OCI-LY7 (cell line): Measurements from ENCODE around the gene TSPOAP1. TPM values are rescaled to one million over a fixed set of nuclear protein-coding genes. Genes with fewer than 3 reads are reported as not detected.

Experiments
- BruUV-seq: library from RNA; stranded (reverse); fragments of 400-500 nt; replicated peaks from 2 replicates; lab custom pipeline; 2021; lab: Mats Ljungman, UMichigan
- CTCF ChIA-PET: fragments of 300-600 bp; sonication (Branson Sonifier 250); formaldehyde crosslinking; loops from one replicate; lab custom pipeline; 2022; ENCODE audit warnings: antibody characterized with exemption; ENCODE audit not compliant: unreplicated experiment; lab: Charles Lee
- POLR2A ChIA-PET: fragments of 300-600 bp; sonication (Branson Sonifier 250); formaldehyde crosslinking; loops from one replicate; lab custom pipeline; 2022; ENCODE audit warnings: antibody characterized with exemption; lab: Charles Lee
- DNase-seq: peaks from one replicate; pipeline ENCODE4 v3.0.0-alpha.2; 2015; ENCODE audit warnings: low spot score
- H2AFZ ChIP-seq: fragments of 200-600 bp; sonication (generic), shearing (Covaris generic); 2 replicates; pipeline ENCODE4 v1.6.1; 2014; ENCODE audit warnings: mild to moderate bottlenecking, antibody characterized with exemption, low read length, moderate library complexity
- H3K27ac ChIP-seq: fragments of 200-600 bp; sonication (generic); 2 replicates; pipeline ENCODE4 v1.5.1; 2014; ENCODE audit warnings: mixed run types, low read depth, mild to moderate bottlenecking, moderate library complexity, low read length, inconsistent platforms; ENCODE audit not compliant: poor library complexity, severe bottlenecking
- H3K36me3 ChIP-seq: fragments of 200-600 bp; sonication (generic); 2 replicates; pipeline ENCODE4 v1.6.1; 2014; ENCODE audit warnings: mild to moderate bottlenecking, antibody characterized with exemption, low read length, moderate library complexity, mixed read lengths; ENCODE audit not compliant: insufficient read depth
- H3K4me1 ChIP-seq: fragments of 200-600 bp; sonication (generic); 2 replicates; pipeline ENCODE4 v1.5.1; 2014; ENCODE audit warnings: mild to moderate bottlenecking, low read length; ENCODE audit not compliant: insufficient read depth, poor library complexity, severe bottlenecking
- H3K4me2 ChIP-seq: fragments of 200-600 bp; sonication (generic); 2 replicates; pipeline ENCODE4 v1.6.1; 2014; ENCODE audit warnings: mild to moderate bottlenecking, low read length
- H3K4me3 ChIP-seq: fragments of 200-600 bp; sonication (generic); 2 replicates; pipeline ENCODE4 v1.5.1; 2014; ENCODE audit warnings: mild to moderate bottlenecking, low read depth, low read length; ENCODE audit not compliant: poor library complexity, severe bottlenecking
- H3K79me2 ChIP-seq: fragments of 200-600 bp; sonication (generic); 2 replicates; pipeline ENCODE4 v1.6.1; 2016; ENCODE audit warnings: low read depth, mild to moderate bottlenecking, low read length, moderate library complexity, mixed read lengths; ENCODE audit not compliant: insufficient read depth
- H3K9me2 ChIP-seq: fragments of 200-600 bp; sonication (generic); 2 replicates; pipeline ENCODE4 v1.6.1; 2016; ENCODE audit warnings: mild to moderate bottlenecking, low read length, mixed read lengths; ENCODE audit not compliant: insufficient read depth
- H3K9me3 ChIP-seq: fragments of 200-600 bp; sonication (generic); 2 replicates; pipeline ENCODE4 v1.6.1; 2014; ENCODE audit warnings: mild to moderate bottlenecking, mixed run types, low read length, mixed read lengths
- H4K20me1 ChIP-seq: fragments of 200-600 bp; sonication (generic); 2 replicates; pipeline ENCODE4 v1.6.1; 2014; ENCODE audit warnings: mild to moderate bottlenecking, antibody characterized with exemption, low read length, moderate library complexity, mixed read lengths; ENCODE audit not compliant: insufficient read depth
- EZH2phosphoT487 ChIP-seq: fragments of 200-600 bp; sonication (generic); IDR thresholded peaks from 2 replicates; pipeline ENCODE4 v1.6.1; 2018; ENCODE audit warnings: low read depth, borderline replicate concordance, mild to moderate bottlenecking, mixed run types, antibody characterized with exemption, low read length, moderate library complexity, mixed read lengths
- intact Hi-C: fragments of 100-400 bp; cut with micrococcal nuclease; formaldehyde crosslinking; loops from one replicate; pipeline ENCODE4 v1.10.0; 2022; ENCODE audit not compliant: unreplicated experiment
- total RNA-seq, 2 experiments: library from RNA; depleted of rRNA in 1 of 2; stranded (reverse); fragments of >200 nt in 1 of 2; shearing (Covaris generic) in 1 of 2; gene quantifications; 2 replicates each; pipeline ENCODE4 v1.2.3, GENCODE V29; 2014 to 2022
- TF ChIP-seq, protein P1 (sequence below): fragments of 200-600 bp; sonication (generic); conservative IDR thresholded peaks from 2 replicates; pipeline ENCODE4 v1.5.1; 2014; ENCODE audit warnings: mild to moderate bottlenecking, antibody characterized with exemption, low read length, moderate library complexity, mixed read lengths

TSPOAP1 gene
- total RNA-seq, 2 experiments from 2014 or later = 24.0 to 50.6 TPM

DNA sequence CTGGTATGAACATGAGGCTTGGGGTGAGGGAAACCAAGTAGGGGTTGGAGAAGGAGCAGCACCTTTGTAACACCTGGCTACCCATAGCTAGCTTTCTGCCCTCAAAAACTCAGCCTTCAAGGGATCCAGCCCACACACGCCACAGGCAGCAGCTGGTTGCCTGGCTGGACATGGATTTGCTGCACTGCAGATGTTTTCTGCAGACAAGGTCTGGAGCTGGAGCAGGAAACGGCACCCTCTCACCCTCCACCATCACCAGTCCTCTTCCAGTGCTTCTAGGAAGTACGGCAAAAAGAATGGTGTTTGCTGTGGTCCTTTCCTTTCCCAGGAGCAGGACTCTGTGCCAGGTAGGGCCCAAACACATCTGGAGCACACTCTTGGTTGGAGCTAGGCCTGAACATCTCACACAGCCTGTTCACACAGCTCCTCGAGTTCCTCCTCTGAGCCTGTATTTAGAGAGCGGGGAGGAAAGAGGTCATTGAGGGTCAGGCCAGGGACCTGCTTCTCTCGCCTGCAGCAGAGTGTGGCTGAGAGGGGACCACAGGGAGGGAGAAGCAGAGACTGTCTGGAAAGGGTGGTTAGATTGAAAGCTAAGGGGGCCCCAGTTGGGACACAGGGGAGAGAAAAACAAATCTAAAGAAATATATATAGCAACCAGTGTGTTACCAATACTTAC is 26.1 kb upstream of the TSPOAP1 start:
- Histone ChIP-seq H4K20me1 (0 out of 2 replicates have a peak, but pooled peaks cover 5% of the 10 kb centered on the region), H3K4me3 (no peak overlapping the region), H3K4me2 (no peak overlapping the region), H3K79me2 (peaks cover 24% of the 10 kb centered on the region; the same call in 1 of the 2 replicates), H3K36me3 (peaks cover 12% of the 10 kb centered on the region), H3K4me1 (peaks cover 26% of the 10 kb centered on the region), H3K27ac (no peak overlapping the region), H3K9me2 (no peaks in the 10 kb centered on the region), H3K9me3 (no peaks in the 10 kb centered on the region), H2AFZ (no peak overlapping the region)
- DNase-seq = no peak
- ChIA-PET CTCF (interaction anchor here (0.8 kb wide), 1 partner anchor 8 kb away, joined by 3 read pairs; no protein-coding TSS in a partner anchor), POLR2A (interaction anchor here (1.0 to 2.0 kb wide), 4 partner anchors 8 to 22 kb away, joined by 3 to 12 read pairs (median 4); no protein-coding TSS in a partner anchor)
- intact Hi-C loops = no loop called here
- no TSS peak for BruUV-seq
- TF ChIP-seq EZH2phosphoT487 = no peak
- TF ChIP-seq, protein P1, sequence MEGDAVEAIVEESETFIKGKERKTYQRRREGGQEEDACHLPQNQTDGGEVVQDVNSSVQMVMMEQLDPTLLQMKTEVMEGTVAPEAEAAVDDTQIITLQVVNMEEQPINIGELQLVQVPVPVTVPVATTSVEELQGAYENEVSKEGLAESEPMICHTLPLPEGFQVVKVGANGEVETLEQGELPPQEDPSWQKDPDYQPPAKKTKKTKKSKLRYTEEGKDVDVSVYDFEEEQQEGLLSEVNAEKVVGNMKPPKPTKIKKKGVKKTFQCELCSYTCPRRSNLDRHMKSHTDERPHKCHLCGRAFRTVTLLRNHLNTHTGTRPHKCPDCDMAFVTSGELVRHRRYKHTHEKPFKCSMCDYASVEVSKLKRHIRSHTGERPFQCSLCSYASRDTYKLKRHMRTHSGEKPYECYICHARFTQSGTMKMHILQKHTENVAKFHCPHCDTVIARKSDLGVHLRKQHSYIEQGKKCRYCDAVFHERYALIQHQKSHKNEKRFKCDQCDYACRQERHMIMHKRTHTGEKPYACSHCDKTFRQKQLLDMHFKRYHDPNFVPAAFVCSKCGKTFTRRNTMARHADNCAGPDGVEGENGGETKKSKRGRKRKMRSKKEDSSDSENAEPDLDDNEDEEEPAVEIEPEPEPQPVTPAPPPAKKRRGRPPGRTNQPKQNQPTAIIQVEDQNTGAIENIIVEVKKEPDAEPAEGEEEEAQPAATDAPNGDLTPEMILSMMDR = no peak

DNA sequence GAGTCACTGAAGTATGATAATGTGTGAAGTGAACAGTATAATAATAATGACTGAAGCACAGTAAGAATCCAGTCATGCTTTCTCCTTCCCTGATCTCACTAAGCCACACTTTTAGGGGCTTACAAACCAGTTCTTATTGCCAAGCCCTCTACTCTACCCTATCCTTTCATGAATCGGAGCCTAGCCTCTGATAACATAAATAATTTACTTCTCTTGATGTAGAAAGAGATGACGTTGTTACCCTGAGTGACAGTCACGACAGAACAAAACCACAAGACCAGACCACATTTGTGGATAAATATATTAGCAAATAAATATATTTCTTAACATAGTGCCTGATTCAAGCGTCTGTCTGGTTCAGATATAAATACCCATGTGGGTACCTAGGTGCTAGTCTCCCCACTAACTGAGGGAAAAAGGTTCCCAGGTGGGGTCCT is 24.8 kb upstream of the TSPOAP1 start:
- Histone ChIP-seq H3K4me2 (peak overlapping the region; percentile 99), H2AFZ (no peak overlapping the region), H3K4me1 (peaks cover 30% of the 10 kb centered on the region), H3K4me3 (peak overlapping the region; percentile 79), H3K36me3 (peaks cover 25% of the 10 kb centered on the region), H3K27ac (peak overlapping the region; percentile 85), H4K20me1 (peaks cover 12% of the 10 kb centered on the region; the same call in 1 of the 2 replicates), H3K79me2 (peaks cover 35% of the 10 kb centered on the region; the same call in 1 of the 2 replicates), H3K9me2 (no peaks in the 10 kb centered on the region), H3K9me3 (no peaks in the 10 kb centered on the region)
- no peak for DNase-seq
- ChIA-PET CTCF (interaction anchor here (0.9 kb wide), 1 partner anchor 9 kb away, joined by 4 read pairs; no protein-coding TSS in a partner anchor), POLR2A (interaction anchor here (0.6 to 4.5 kb wide), 7 partner anchors 9 to 26 kb away, joined by 4 to 37 read pairs (median 9); no protein-coding TSS in a partner anchor)
- BruUV-seq = no TSS peak
- TF ChIP-seq, protein P1 = no peak
- no peak for TF ChIP-seq EZH2phosphoT487
- intact Hi-C loops = loop anchor here (2.0 kb wide), 1 partner anchor 13 kb away; no protein-coding TSS in a partner anchor
